WTC11 (cell line): ENCODE results near the gene PLXDC1.

ENCODE experiments used
- ATF3 ChIP-seq: sonication (generic); formaldehyde crosslinking; conservative IDR thresholded peaks from 2 replicates; pipeline ENCODE4 v1.8.1; 2022; ENCODE audit warnings: mild to moderate bottlenecking, missing genetic modification reagents
- ATF6 ChIP-seq: sonication (generic); formaldehyde crosslinking; IDR thresholded peaks from 2 replicates; pipeline ENCODE4 v1.8.1; 2023; ENCODE audit warnings: mild to moderate bottlenecking, missing genetic modification reagents
- CTCF ChIP-seq: fragments of 200-600 bp; IDR thresholded peaks from 2 replicates; pipeline ENCODE4 v1.8.0; 2022; ENCODE audit warnings: antibody characterized with exemption
- GTF2I ChIP-seq: fragments of 250-450 bp; sonication (Bioruptor Pico); conservative IDR thresholded peaks from 2 replicates; pipeline ENCODE4 v1.4.0; 2021; ENCODE audit warnings: mild to moderate bottlenecking
- HMGXB4 ChIP-seq: sonication (generic); formaldehyde crosslinking; IDR thresholded peaks from 2 replicates; pipeline ENCODE4 v1.8.1; 2023; ENCODE audit warnings: mild to moderate bottlenecking, moderate library complexity, missing genetic modification reagents
- MAX ChIP-seq: sonication (generic); formaldehyde crosslinking; IDR thresholded peaks from 2 replicates; pipeline ENCODE4 v1.8.0; 2022; ENCODE audit warnings: mild to moderate bottlenecking, missing genetic modification reagents
- MYBL2 ChIP-seq: sonication (generic); formaldehyde crosslinking; IDR thresholded peaks from 2 replicates; pipeline ENCODE4 v1.8.1; 2023; ENCODE audit warnings: mild to moderate bottlenecking, moderate library complexity, missing genetic modification reagents
- NFYB ChIP-seq: sonication (generic); formaldehyde crosslinking; conservative IDR thresholded peaks from 2 replicates; pipeline ENCODE4 v1.8.0; 2022; ENCODE audit warnings: low read depth, missing genetic modification reagents
- SP1 ChIP-seq: sonication (generic); formaldehyde crosslinking; conservative IDR thresholded peaks from 2 replicates; pipeline ENCODE4 v1.8.1; 2022; ENCODE audit warnings: missing genetic modification reagents
- TEAD4 ChIP-seq: sonication (generic); formaldehyde crosslinking; IDR thresholded peaks from 2 replicates; pipeline ENCODE4 v1.8.0; 2022; ENCODE audit warnings: mild to moderate bottlenecking, missing genetic modification reagents
- USF2 ChIP-seq: sonication (generic); formaldehyde crosslinking; IDR thresholded peaks from 2 replicates; pipeline ENCODE4 v1.8.1; 2023; ENCODE audit warnings: mild to moderate bottlenecking, missing genetic modification reagents, moderate library complexity
- ZNF281 ChIP-seq: sonication (generic); formaldehyde crosslinking; IDR thresholded peaks from 2 replicates; pipeline ENCODE4 v1.8.0; 2023; ENCODE audit warnings: mild to moderate bottlenecking, missing genetic modification reagents
- ZNF671 ChIP-seq: fragments of 250-450 bp; sonication (Bioruptor Pico); IDR thresholded peaks from 2 replicates; pipeline ENCODE4 v1.8.0; 2021; ENCODE audit warnings: mild to moderate bottlenecking

GRCh38 chr17:39200957-39201510, 49.6 kb upstream of the PLXDC1 start:
- TF ChIP-seq CTCF (no peak), GTF2I (CRISPR knock-in tag) (no peak), ZNF281 (CRISPR knock-in tag) (no peak), SP1 (CRISPR knock-in tag) (no peak), ATF6 (no peak), MAX (CRISPR knock-in tag) (no peak), USF2 (CRISPR knock-in tag) (no peak), HMGXB4 (no peak), ATF3 (CRISPR knock-in tag) (no peak), NFYB (CRISPR knock-in tag) (no peak), ZNF671 (no peak), MYBL2 (CRISPR knock-in tag) (no peak), TEAD4 (no peak)
